GM12874 (cell line): Measurements from ENCODE around the gene HMCN2.

Experiments used
- TF ChIP-seq, protein P1 (sequence below): IDR thresholded peaks from 2 replicates; pipeline ENCODE4 v1.5.1; 2011; ENCODE audit warnings: low read depth, mild to moderate bottlenecking, control low read depth, low read length, moderate library complexity; ENCODE audit not compliant: insufficient read depth

Gene HMCN2

GRCh38 chr9:130268521-130269211, 3.1 kb downstream of the HMCN2 start:
- TF ChIP-seq, protein P1, sequence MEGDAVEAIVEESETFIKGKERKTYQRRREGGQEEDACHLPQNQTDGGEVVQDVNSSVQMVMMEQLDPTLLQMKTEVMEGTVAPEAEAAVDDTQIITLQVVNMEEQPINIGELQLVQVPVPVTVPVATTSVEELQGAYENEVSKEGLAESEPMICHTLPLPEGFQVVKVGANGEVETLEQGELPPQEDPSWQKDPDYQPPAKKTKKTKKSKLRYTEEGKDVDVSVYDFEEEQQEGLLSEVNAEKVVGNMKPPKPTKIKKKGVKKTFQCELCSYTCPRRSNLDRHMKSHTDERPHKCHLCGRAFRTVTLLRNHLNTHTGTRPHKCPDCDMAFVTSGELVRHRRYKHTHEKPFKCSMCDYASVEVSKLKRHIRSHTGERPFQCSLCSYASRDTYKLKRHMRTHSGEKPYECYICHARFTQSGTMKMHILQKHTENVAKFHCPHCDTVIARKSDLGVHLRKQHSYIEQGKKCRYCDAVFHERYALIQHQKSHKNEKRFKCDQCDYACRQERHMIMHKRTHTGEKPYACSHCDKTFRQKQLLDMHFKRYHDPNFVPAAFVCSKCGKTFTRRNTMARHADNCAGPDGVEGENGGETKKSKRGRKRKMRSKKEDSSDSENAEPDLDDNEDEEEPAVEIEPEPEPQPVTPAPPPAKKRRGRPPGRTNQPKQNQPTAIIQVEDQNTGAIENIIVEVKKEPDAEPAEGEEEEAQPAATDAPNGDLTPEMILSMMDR: no peak

GRCh38 chr9:130271473-130271872, 5.9 kb downstream of the HMCN2 start:
- TF ChIP-seq, protein P1: no peak

- TF ChIP-seq, protein P1: no peak
Observed at GRCh38 chr9:130275156-130275555, 9.6 kb downstream of the HMCN2 start.

DNA sequence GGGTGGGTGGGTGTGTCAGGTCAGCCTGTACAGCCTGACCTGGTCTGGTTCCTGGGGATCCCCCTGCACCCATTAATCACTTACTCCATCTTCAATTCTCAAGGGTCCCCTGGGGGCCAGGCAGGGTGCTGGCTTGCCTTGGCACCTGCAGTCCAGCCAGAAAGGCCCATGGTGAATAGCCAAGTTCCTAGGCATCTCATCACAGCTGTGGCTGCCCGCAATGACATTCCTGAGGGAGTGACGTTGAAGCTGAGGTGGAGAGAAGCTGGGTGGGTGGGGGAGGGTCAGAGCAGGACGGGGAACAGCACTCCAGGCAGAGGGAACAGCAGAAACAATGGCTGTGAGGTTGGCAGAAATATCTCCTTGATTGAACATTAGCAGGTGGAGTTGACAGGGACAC, 10.6 kb downstream of the HMCN2 start:
- TF ChIP-seq, protein P1: no peak

DNA sequence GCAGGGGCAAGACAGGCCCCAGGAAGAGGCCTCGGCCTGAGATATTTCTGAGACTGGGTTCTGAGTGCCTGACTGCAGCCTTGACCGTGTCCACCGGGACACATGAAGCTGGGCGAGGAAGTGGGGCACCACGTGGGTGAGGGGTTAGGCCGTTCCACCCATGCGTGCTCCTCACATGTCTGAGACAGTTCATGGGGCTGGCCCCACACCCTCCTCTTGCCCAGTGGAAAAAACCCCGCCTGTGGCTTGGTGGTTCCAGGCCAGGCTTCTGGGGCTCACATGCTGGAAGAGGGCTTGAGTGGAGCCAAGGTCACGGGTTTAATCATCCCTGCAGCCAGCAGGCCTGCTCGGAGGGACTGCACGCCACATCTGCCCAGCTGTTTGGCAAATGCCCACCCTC, 11.4 kb downstream of the HMCN2 start:
- TF ChIP-seq, protein P1: no peak

DNA sequence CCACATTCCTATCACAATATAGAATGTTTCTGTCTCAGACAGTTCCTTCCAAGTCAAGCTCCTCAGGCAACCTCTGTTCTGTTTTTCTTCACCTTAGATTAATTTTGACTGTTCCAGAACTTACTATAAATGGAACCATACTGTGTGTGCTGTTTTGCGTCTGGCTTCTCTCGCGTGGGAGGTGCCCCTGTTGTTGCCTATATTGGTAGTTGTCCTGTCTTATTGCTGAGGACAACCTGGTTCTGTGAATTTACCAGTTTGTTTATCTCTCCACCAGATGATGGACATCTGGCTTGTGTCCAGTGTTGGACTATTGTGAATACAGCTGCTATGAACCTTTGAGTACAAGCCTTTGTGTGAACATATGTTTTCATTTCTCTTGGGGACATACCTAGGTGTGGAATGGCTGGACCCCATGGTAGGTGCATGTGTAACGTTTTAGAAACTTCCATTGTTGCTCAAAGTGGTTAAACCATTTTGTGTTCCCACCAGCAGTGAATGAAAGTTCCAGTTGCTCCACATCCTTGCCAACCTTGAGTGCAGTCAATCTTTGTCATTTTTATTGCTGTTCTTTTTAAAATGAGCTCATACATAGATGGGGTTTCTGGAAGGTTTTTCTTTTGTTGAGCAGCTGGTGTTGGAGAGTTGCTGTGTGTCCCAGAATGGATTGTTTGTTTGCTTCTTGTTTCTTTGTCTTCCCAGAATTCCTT, 18.1 kb downstream of the HMCN2 start:
- TF ChIP-seq, protein P1: no peak

DNA sequence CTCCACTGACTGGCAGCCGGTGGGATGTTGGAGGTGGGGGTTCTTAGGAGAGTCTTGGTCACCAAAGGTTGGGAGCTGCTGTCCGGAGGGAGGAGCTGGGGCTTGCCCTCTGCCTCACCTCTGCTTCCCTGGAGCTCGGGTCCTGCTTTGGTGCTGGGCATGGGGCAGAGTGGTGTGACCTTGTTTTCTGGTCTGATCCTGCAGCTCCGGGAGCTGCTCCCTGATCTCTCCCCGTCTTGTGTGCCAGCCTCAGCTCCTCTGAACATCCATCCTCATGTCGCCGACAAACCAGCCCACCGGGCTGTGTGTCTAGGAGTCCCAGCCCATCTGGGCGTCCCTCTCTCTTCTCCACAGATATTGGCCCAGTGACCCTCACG, 18.7 kb downstream of the HMCN2 start:
- TF ChIP-seq, protein P1: no peak
